Stimulated activated CD8-positive, alpha-beta memory T cell treated with anti-CD3 and anti-CD28 coated beads, Interleukin-12 subunit alpha, Interleukin-12 subunit beta, amount 100 ng/mL, for 1 hour (primary cell): ENCODE measurements around the gene RABEPK.
"Not testable (repeated sequence)": the region's sequence is repeated elsewhere in the genome, so short reads cannot be mapped to it uniquely, and the experiment has no call there.

Source experiments
- DNase-seq: peaks from one replicate; pipeline ENCODE4 v3.0.0-alpha.2; 2020; ENCODE audit warnings: low read depth

Gene RABEPK

GRCh38 chr9:125195591-125195990 lies 4.8 kb upstream of the RABEPK start:
- not testable (repeated sequence) for DNase-seq

- no peak for DNase-seq
These were observed 2.7 kb downstream of the RABEPK start for GRCh38 chr9:125202846-125203618.

- no peak for DNase-seq
These were observed 4.1 kb downstream of the RABEPK start for GRCh38 chr9:125204477-125204876.

GRCh38 chr9:125214186-125214585 lies 13.8 kb downstream of the RABEPK start:
- no peak for DNase-seq

- DNase-seq, result no peak
These were observed 18.3 kb downstream of the RABEPK start for GRCh38 chr9:125218621-125219020.

GRCh38 chr9:125224858-125225257 lies 24.5 kb downstream of the RABEPK start:
- not testable (repeated sequence) for DNase-seq

- DNase-seq, result no peak
These were observed 27.4 kb downstream of the RABEPK start for GRCh38 chr9:125227761-125228160.

GRCh38 chr9:125233678-125234077 lies 33.3 kb downstream of the RABEPK start:
- DNase-seq, result no peak

GRCh38 chr9:125234099-125234498 lies 33.8 kb downstream of the RABEPK start:
- not testable (repeated sequence) for DNase-seq

GRCh38 chr9:125235804-125236519 lies 35.6 kb downstream of the RABEPK start:
- no peak for DNase-seq

GRCh38 chr9:125236520-125237159 lies 36.3 kb downstream of the RABEPK start:
- DNase-seq, result not testable (repeated sequence)

- DNase-seq, result no peak
These were observed 38.0 kb downstream of the RABEPK start for GRCh38 chr9:125238127-125238914.

- DNase-seq, result no peak
These were observed 38.6 kb downstream of the RABEPK start for GRCh38 chr9:125238915-125239446.

GRCh38 chr9:125239631-125240597 lies 39.6 kb downstream of the RABEPK start:
- DNase-seq, result no peak

GRCh38 chr9:125240649-125240999 lies 40.3 kb downstream of the RABEPK start:
- peak; percentile 17 for DNase-seq

- peak; percentile 99 for DNase-seq
These were observed 40.9 kb downstream of the RABEPK start, which contains the start of gene HSPA5 for GRCh38 chr9:125241000-125241862. Gene HSPA5 (minus strand): TSS chr9:125241343. CDS start chr9:125241126, 217 bp downstream.

GRCh38 chr9:125241863-125242739 lies 41.8 kb downstream of the RABEPK start:
- DNase-seq, result peak; percentile 8

- no peak for DNase-seq
These were observed 43.5 kb downstream of the RABEPK start for GRCh38 chr9:125243792-125244260.
